Astrocyte of the cerebellum (primary cell): ENCODE results near the gene LCE1A.

Source experiments
- DNase-seq: peaks from one replicate; pipeline ENCODE4 v3.0.0-alpha.2; 2011; ENCODE audit warnings: low read depth
- H3K4me3 ChIP-seq: 2 replicates; pipeline ENCODE4 v1.5.1; 2011; ENCODE audit warnings: mild to moderate bottlenecking, low read depth, low read length, moderate library complexity
- in situ Hi-C: cut with HindIII; loops from 2 replicates; pipeline ENCODE4 v1.10.0; 2017; ENCODE audit warnings: low sequenced_read_pairs
- TF ChIP-seq, protein P1 (sequence below): IDR thresholded peaks from 2 replicates; pipeline ENCODE4 v1.5.1; 2012; ENCODE audit warnings: low read length, low read depth, moderate library complexity, mild to moderate bottlenecking; ENCODE audit errors: missing control alignments

Gene LCE1A

DNA sequence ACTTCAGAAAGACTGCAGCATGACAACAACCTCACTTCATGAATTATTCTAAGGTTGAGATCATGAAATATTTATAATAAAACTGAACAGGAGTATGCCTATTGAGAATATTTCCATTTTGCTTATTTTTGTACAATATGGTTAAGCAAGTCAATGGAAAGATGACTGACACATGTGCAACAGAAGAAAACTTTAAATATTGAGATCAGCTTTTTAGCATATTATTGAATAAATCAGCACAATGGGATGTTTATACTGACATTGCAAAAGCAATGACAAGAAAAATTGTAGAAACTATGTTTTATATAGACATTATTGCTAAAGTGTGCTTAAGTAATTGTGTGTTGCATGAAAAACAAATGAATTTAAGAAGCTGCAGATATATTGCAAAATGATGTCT is 37.2 kb downstream of the LCE1A start:
- TF ChIP-seq, protein P1, sequence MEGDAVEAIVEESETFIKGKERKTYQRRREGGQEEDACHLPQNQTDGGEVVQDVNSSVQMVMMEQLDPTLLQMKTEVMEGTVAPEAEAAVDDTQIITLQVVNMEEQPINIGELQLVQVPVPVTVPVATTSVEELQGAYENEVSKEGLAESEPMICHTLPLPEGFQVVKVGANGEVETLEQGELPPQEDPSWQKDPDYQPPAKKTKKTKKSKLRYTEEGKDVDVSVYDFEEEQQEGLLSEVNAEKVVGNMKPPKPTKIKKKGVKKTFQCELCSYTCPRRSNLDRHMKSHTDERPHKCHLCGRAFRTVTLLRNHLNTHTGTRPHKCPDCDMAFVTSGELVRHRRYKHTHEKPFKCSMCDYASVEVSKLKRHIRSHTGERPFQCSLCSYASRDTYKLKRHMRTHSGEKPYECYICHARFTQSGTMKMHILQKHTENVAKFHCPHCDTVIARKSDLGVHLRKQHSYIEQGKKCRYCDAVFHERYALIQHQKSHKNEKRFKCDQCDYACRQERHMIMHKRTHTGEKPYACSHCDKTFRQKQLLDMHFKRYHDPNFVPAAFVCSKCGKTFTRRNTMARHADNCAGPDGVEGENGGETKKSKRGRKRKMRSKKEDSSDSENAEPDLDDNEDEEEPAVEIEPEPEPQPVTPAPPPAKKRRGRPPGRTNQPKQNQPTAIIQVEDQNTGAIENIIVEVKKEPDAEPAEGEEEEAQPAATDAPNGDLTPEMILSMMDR = no peak
- no peak for DNase-seq
- in situ Hi-C loops = no loop called here
- no peak overlapping the region for H3K4me3 ChIP-seq

DNA sequence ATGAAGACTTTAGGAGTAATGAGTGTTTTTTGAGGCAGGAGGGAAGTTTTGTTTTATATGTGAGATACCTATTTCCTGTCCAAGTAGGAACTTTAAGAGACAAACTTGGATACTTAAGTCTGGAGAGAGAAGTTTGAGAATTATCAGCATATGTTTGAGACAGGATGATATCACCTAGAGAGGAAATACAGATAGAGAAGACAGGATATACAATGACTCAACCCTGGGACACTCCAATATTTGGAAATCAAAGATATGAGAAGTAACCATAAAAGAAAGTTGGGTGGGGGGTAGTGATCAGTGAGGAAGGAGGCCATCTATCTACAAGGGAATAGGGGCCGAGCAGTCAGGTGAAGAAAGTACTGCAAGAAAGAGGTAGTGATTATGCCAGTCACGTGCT is 39.0 kb downstream of the LCE1A start:
- DNase-seq = no peak
- in situ Hi-C loops = no loop called here

DNA sequence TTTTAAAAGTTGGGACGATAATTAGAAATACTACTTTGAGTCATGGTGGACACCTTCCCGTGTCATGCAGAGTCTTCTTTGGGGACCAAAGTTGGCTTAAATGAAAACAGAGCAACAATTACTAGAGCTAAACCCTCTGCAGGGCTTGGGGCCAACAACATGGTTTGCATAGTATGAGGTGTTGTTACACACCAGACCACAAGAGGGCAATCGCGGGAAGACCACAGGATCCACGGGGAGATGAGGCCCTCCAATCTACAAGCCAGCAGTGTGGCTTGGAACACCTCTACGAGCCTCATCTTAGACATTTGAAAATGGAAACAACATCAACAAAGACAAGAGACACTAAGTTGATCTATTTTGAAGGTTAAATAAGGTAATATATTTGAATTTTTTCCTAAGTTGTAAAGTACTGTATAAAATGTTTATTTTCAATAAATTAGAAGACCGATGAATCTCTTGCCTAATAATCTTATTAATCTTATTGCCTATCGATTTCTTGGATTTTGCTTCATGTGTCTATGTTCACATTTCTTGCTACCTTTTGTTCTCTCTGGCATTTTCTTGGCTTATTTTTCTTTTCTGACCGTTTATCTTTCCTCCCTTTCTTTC is 42.6 kb downstream of the LCE1A start:
- in situ Hi-C loops = no loop called here
- DNase-seq = peak; percentile 55

More for the DNA sequence above, 39.0 kb downstream of the LCE1A start:
- H3K4me3 ChIP-seq = no peak overlapping the region
- TF ChIP-seq, protein P1 = no peak

DNA sequence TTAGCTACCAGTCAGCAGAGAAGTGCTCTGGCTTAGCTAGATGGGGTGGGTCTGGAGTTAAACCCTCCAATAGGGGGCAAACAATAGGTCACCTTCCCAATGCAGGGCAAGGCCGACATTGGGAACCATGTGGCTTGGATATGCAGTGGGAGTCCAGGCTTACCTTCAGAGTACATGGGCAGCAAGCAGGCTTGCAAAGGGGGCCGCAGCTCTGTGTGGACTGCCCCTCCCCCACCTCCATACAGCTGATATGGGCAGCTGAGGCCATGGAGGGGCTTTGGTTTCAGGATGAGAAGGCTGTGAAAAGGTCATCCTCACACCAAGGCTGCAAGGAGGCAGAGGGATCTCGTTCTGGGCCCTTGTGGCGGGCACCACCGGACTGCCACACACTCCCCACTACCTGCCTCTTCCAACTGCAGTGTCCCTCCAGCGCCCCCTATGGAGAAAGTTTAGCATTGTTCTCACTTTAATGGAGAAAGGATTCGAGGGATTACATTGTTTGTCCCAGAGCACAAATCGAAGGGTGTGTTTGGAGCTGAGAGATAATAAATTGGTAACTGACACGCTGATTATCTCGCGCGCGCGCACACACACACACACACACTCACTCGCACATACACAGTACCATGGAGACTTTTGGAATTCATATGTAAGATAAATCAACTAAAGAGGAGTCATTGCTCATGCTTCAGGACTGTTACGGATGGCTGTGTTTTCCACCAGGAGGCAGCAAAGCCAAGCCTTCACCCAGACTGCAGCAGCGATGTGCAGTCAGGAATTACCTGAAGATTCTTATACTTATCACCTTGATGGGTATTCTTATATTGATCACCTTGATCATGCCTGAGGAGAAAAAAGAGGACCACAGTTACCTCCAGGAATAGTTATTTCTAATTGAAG is 43.8 kb downstream of the LCE1A start:
- DNase-seq = no peak
- in situ Hi-C loops = no loop called here
- TF ChIP-seq, protein P1 = peak; percentile 68
- no peak overlapping the region for H3K4me3 ChIP-seq

More for the DNA sequence above, 42.6 kb downstream of the LCE1A start:
- TF ChIP-seq, protein P1 = peak; percentile 82
- H3K4me3 ChIP-seq = no peak overlapping the region

DNA sequence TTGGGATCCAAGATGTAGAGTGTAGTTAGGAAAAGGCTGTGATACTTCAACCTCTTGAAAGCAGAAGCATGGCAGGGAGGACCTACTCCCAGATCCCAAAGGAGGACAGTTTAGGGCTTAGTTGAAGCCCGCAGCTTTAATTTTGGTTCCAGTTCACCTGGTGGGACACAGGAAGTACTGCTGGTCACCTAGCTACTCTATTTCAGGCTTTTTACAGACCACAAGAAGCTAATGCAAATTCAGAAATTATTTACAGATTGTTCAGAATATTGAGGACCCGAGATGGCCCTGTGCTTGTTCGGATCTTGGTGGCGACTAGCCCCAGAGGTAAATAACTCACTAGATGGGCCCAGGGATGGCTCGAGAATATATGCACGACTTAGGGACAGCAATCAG is 44.5 kb downstream of the LCE1A start:
- no peak for DNase-seq
- no peak overlapping the region for H3K4me3 ChIP-seq
- in situ Hi-C loops = no loop called here
- TF ChIP-seq, protein P1 = no peak

DNA sequence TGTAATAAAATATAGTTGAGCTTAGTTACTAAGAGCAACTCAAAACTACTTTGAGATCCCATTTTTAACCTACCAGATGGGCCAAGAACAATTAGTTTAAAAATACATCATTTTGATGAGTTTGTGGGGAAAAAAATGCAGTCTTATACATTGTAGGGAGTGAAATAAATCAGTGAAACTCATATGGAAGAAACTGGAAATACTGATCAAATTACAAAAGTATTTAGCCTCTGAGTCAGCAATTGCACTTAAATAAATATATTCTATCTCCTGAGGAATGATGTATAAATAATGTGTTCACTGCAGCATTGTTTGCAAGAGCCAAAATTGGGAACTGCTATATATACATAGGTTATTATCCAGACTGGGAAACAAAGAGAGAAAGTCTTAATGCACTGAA is 46.2 kb downstream of the LCE1A start:
- TF ChIP-seq, protein P1 = no peak
- no peak overlapping the region for H3K4me3 ChIP-seq
- in situ Hi-C loops = no loop called here
- DNase-seq = no peak
